ENCODE data around the gene MAGEA11. TPM values are rescaled to one million over a fixed set of nuclear protein-coding genes. Genes with fewer than 3 reads are reported as not detected.
"Not testable (repeated sequence)": the region's sequence is repeated elsewhere in the genome, so short reads cannot be mapped to it uniquely, and the experiment has no call there.

The MAGEA11 gene
- polyA plus RNA-seq, 2 donors = 0.04 to 0.18 TPM

GRCh38 chrX:149757206-149758067 lies 45.6 kb downstream of the MAGEA11 start:
- Histone ChIP-seq H3K9me3 (ENCODE audit: control insufficient read depth in 2 of 2, insufficient read depth in 1 of 2, low read depth in 1 of 2, low read length in 1 of 2) (no peaks in the 10 kb centered on the region), H3K36me3 (ENCODE audit: control insufficient read depth in 2 of 2, insufficient read depth in 2 of 2, low read length in 1 of 2) (no peaks in the 10 kb centered on the region), H3K27me3 (ENCODE audit: control insufficient read depth in 1 of 2, insufficient read depth in 2 of 2, low read length in 2 of 2) (no peaks in the 10 kb centered on the region), H3K27ac (ENCODE audit: low read depth in 2 of 2, low read length in 1 of 2) (no peak overlapping the region), H3K4me3 (ENCODE audit: low read depth in 1 of 2, low read length in 2 of 2) (no peak overlapping the region), H3K4me1 (ENCODE audit: control insufficient read depth in 2 of 2, insufficient read depth in 2 of 2, low read length in 1 of 2) (no peaks in the 10 kb centered on the region)
- WGBS, 2 donors = 77 to 86% methylated on average over 8 of the region's 8 CpGs

GRCh38 chrX:149758068-149758714 lies 46.3 kb downstream of the MAGEA11 start:
- Histone ChIP-seq H3K27ac (ENCODE audit: low read depth in 2 of 2, low read length in 1 of 2) (no peak overlapping the region), H3K36me3 (ENCODE audit: control insufficient read depth in 2 of 2, insufficient read depth in 2 of 2, low read length in 1 of 2) (no peaks in the 10 kb centered on the region), H3K4me3 (ENCODE audit: low read depth in 1 of 2, low read length in 2 of 2) (no peak overlapping the region), H3K27me3 (ENCODE audit: control insufficient read depth in 1 of 2, insufficient read depth in 2 of 2, low read length in 2 of 2) (no peaks in the 10 kb centered on the region), H3K4me1 (ENCODE audit: control insufficient read depth in 2 of 2, insufficient read depth in 2 of 2, low read length in 1 of 2) (no peaks in the 10 kb centered on the region), H3K9me3 (ENCODE audit: control insufficient read depth in 2 of 2, insufficient read depth in 1 of 2, low read depth in 1 of 2, low read length in 1 of 2) (no peaks in the 10 kb centered on the region)
- WGBS, 2 donors = 88 to 95% methylated on average over 4 to 18 of the region's 18 CpGs

- H3K27ac ChIP-seq (ENCODE audit: low read depth in 2 of 2, low read length in 1 of 2); H3K4me1 ChIP-seq (ENCODE audit: control insufficient read depth in 2 of 2, insufficient read depth in 2 of 2, low read length in 1 of 2); H3K27me3 ChIP-seq (ENCODE audit: control insufficient read depth in 1 of 2, insufficient read depth in 2 of 2, low read length in 2 of 2); H3K4me3 ChIP-seq (ENCODE audit: low read depth in 1 of 2, low read length in 2 of 2); H3K9me3 ChIP-seq (ENCODE audit: control insufficient read depth in 2 of 2, insufficient read depth in 1 of 2, low read depth in 1 of 2, low read length in 1 of 2); H3K36me3 ChIP-seq (ENCODE audit: control insufficient read depth in 2 of 2, insufficient read depth in 2 of 2, low read length in 1 of 2): not testable (repeated sequence)
- WGBS, 2 donors = 90 to 91% methylated on average over 16 of the region's 17 CpGs
These were observed 46.8 kb downstream of the MAGEA11 start for GRCh38 chrX:149758715-149759078.

- Histone ChIP-seq H3K27ac (ENCODE audit: low read depth in 2 of 2, low read length in 1 of 2) (no peak overlapping the region), H3K9me3 (ENCODE audit: control insufficient read depth in 2 of 2, insufficient read depth in 1 of 2, low read depth in 1 of 2, low read length in 1 of 2) (no peaks in the 10 kb centered on the region), H3K4me3 (ENCODE audit: low read depth in 1 of 2, low read length in 2 of 2) (no peak overlapping the region), H3K4me1 (ENCODE audit: control insufficient read depth in 2 of 2, insufficient read depth in 2 of 2, low read length in 1 of 2) (no peaks in the 10 kb centered on the region), H3K27me3 (ENCODE audit: control insufficient read depth in 1 of 2, insufficient read depth in 2 of 2, low read length in 2 of 2) (no peaks in the 10 kb centered on the region), H3K36me3 (ENCODE audit: control insufficient read depth in 2 of 2, insufficient read depth in 2 of 2, low read length in 1 of 2) (no peaks in the 10 kb centered on the region)
- 84 to 87% methylated on average over 7 of the region's 7 CpGs for WGBS, 2 donors
These were observed 48.0 kb downstream of the MAGEA11 start for GRCh38 chrX:149759824-149760223.

GRCh38 chrX:149760965-149761364 lies 49.1 kb downstream of the MAGEA11 start:
- Histone ChIP-seq H3K36me3 (ENCODE audit: control insufficient read depth in 2 of 2, insufficient read depth in 2 of 2, low read length in 1 of 2) (no peaks in the 10 kb centered on the region), H3K27ac (ENCODE audit: low read depth in 2 of 2, low read length in 1 of 2) (no peak overlapping the region), H3K9me3 (ENCODE audit: control insufficient read depth in 2 of 2, insufficient read depth in 1 of 2, low read depth in 1 of 2, low read length in 1 of 2) (no peaks in the 10 kb centered on the region), H3K27me3 (ENCODE audit: control insufficient read depth in 1 of 2, insufficient read depth in 2 of 2, low read length in 2 of 2) (no peaks in the 10 kb centered on the region), H3K4me1 (ENCODE audit: control insufficient read depth in 2 of 2, insufficient read depth in 2 of 2, low read length in 1 of 2) (no peaks in the 10 kb centered on the region), H3K4me3 (ENCODE audit: low read depth in 1 of 2, low read length in 2 of 2) (no peak overlapping the region)
- 88 to 98% methylated on average over 3 of the region's 3 CpGs for WGBS, 2 donors

GRCh38 chrX:149761858-149762674 lies 50.2 kb downstream of the MAGEA11 start:
- not testable (repeated sequence) for H3K27ac ChIP-seq (ENCODE audit: low read depth in 2 of 2, low read length in 1 of 2); H3K4me1 ChIP-seq (ENCODE audit: control insufficient read depth in 2 of 2, insufficient read depth in 2 of 2, low read length in 1 of 2); H3K27me3 ChIP-seq (ENCODE audit: control insufficient read depth in 1 of 2, insufficient read depth in 2 of 2, low read length in 2 of 2); H3K4me3 ChIP-seq (ENCODE audit: low read depth in 1 of 2, low read length in 2 of 2); H3K9me3 ChIP-seq (ENCODE audit: control insufficient read depth in 2 of 2, insufficient read depth in 1 of 2, low read depth in 1 of 2, low read length in 1 of 2); H3K36me3 ChIP-seq (ENCODE audit: control insufficient read depth in 2 of 2, insufficient read depth in 2 of 2, low read length in 1 of 2)
- WGBS, 2 donors = 83 to 92% methylated on average over 22 of the region's 22 CpGs

- Histone ChIP-seq H3K27ac (ENCODE audit: low read depth in 2 of 2, low read length in 1 of 2) (no peak overlapping the region), H3K27me3 (ENCODE audit: control insufficient read depth in 1 of 2, insufficient read depth in 2 of 2, low read length in 2 of 2) (no peaks in the 10 kb centered on the region), H3K4me3 (ENCODE audit: low read depth in 1 of 2, low read length in 2 of 2) (no peak overlapping the region), H3K36me3 (ENCODE audit: control insufficient read depth in 2 of 2, insufficient read depth in 2 of 2, low read length in 1 of 2) (no peaks in the 10 kb centered on the region), H3K9me3 (ENCODE audit: control insufficient read depth in 2 of 2, insufficient read depth in 1 of 2, low read depth in 1 of 2, low read length in 1 of 2) (no peaks in the 10 kb centered on the region), H3K4me1 (ENCODE audit: control insufficient read depth in 2 of 2, insufficient read depth in 2 of 2, low read length in 1 of 2) (no peaks in the 10 kb centered on the region)
- 65 to 80% methylated on average over 10 of the region's 11 CpGs for WGBS, 2 donors
These were observed 51.1 kb downstream of the MAGEA11 start for GRCh38 chrX:149762696-149763614.
